ENCODE measurements around the gene GSK3A. TPM values are rescaled to one million over a fixed set of nuclear protein-coding genes. Genes with fewer than 3 reads are reported as not detected.

Gene GSK3A
- total and polyA plus RNA-seq, 2 of the 8 experiments (the other 6 are each of a cell fraction or from before 2014, with no cell fraction given) = 55.3 to 84.0 TPM

DNA sequence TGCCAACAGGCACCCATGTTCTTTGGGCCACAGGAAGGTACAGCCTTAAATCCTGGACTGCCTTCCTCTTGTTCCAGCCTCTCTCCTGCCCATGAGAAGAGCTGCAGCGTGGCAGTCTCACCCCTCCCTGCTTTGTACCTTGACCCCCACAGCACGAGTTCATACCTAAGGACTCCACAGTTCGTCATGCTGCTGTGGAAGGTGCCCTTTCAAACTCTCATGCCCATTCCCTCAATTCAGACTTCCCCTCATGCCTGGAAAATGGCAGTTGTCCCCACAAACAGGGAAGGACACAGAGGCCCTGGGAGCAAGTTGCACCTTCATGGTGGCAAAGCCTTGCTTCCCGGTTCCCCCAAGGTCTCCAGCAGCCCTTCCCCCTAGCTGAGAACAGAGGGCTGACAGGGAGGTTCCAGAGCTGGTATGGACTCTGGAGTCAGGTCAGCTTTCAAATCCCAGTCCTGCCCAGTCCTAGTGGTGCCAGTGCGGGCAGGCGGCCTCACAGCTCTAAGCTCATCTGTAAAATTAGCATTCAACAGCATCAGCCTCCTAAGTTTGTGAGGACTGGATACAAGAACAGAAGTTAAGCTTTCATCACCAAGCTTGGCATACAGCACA is 8.6 kb downstream of the GSK3A start (continued):
- TF ChIP-seq, protein P1, sequence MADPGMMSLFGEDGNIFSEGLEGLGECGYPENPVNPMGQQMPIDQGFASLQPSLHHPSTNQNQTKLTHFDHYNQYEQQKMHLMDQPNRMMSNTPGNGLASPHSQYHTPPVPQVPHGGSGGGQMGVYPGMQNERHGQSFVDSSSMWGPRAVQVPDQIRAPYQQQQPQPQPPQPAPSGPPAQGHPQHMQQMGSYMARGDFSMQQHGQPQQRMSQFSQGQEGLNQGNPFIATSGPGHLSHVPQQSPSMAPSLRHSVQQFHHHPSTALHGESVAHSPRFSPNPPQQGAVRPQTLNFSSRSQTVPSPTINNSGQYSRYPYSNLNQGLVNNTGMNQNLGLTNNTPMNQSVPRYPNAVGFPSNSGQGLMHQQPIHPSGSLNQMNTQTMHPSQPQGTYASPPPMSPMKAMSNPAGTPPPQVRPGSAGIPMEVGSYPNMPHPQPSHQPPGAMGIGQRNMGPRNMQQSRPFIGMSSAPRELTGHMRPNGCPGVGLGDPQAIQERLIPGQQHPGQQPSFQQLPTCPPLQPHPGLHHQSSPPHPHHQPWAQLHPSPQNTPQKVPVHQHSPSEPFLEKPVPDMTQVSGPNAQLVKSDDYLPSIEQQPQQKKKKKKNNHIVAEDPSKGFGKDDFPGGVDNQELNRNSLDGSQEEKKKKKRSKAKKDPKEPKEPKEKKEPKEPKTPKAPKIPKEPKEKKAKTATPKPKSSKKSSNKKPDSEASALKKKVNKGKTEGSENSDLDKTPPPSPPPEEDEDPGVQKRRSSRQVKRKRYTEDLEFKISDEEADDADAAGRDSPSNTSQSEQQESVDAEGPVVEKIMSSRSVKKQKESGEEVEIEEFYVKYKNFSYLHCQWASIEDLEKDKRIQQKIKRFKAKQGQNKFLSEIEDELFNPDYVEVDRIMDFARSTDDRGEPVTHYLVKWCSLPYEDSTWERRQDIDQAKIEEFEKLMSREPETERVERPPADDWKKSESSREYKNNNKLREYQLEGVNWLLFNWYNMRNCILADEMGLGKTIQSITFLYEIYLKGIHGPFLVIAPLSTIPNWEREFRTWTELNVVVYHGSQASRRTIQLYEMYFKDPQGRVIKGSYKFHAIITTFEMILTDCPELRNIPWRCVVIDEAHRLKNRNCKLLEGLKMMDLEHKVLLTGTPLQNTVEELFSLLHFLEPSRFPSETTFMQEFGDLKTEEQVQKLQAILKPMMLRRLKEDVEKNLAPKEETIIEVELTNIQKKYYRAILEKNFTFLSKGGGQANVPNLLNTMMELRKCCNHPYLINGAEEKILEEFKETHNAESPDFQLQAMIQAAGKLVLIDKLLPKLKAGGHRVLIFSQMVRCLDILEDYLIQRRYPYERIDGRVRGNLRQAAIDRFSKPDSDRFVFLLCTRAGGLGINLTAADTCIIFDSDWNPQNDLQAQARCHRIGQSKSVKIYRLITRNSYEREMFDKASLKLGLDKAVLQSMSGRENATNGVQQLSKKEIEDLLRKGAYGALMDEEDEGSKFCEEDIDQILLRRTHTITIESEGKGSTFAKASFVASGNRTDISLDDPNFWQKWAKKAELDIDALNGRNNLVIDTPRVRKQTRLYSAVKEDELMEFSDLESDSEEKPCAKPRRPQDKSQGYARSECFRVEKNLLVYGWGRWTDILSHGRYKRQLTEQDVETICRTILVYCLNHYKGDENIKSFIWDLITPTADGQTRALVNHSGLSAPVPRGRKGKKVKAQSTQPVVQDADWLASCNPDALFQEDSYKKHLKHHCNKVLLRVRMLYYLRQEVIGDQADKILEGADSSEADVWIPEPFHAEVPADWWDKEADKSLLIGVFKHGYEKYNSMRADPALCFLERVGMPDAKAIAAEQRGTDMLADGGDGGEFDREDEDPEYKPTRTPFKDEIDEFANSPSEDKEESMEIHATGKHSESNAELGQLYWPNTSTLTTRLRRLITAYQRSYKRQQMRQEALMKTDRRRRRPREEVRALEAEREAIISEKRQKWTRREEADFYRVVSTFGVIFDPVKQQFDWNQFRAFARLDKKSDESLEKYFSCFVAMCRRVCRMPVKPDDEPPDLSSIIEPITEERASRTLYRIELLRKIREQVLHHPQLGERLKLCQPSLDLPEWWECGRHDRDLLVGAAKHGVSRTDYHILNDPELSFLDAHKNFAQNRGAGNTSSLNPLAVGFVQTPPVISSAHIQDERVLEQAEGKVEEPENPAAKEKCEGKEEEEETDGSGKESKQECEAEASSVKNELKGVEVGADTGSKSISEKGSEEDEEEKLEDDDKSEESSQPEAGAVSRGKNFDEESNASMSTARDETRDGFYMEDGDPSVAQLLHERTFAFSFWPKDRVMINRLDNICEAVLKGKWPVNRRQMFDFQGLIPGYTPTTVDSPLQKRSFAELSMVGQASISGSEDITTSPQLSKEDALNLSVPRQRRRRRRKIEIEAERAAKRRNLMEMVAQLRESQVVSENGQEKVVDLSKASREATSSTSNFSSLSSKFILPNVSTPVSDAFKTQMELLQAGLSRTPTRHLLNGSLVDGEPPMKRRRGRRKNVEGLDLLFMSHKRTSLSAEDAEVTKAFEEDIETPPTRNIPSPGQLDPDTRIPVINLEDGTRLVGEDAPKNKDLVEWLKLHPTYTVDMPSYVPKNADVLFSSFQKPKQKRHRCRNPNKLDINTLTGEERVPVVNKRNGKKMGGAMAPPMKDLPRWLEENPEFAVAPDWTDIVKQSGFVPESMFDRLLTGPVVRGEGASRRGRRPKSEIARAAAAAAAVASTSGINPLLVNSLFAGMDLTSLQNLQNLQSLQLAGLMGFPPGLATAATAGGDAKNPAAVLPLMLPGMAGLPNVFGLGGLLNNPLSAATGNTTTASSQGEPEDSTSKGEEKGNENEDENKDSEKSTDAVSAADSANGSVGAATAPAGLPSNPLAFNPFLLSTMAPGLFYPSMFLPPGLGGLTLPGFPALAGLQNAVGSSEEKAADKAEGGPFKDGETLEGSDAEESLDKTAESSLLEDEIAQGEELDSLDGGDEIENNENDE (IDR thresholded peaks at IDR 0.05; ENCODE audit: insufficient replicate concordance, low read length) = no peak
- TF ChIP-seq PHF8 (conservative IDR thresholded peaks at IDR 0.05; ENCODE audit: low read depth, low read length) = no peak
- TF ChIP-seq POLR2A (IDR thresholded peaks at IDR 0.05; ENCODE audit: control extremely low read depth in 1 of 2, low read depth in 2 of 2, low read length in 2 of 2) = no peak
- no peak for TF ChIP-seq GABPA (IDR thresholded peaks at IDR 0.05; ENCODE audit: borderline replicate concordance, insufficient read depth, low read length)
- TF ChIP-seq KDM4A (IDR thresholded peaks at IDR 0.05; ENCODE audit: low read depth, low read length, severe bottlenecking) = no peak
